Prostate gland (tissue), 2 donors: Measurements from ENCODE around the gene TTC22. TPM values are rescaled to one million over a fixed set of nuclear protein-coding genes. Genes with fewer than 3 reads are reported as not detected.

Source experiments
- DNase-seq: peaks from one replicate; pipeline ENCODE4 v3.0.0-alpha.2; 2019; ENCODE audit warnings: low spot score
- H3K27ac ChIP-seq, 2 donors: fragments of 200-600 bp; sonication (generic); 2 replicates each; pipeline ENCODE4 v1.5.1; 2017 to 2019
- H3K27me3 ChIP-seq: fragments of 200-600 bp; sonication (generic); replicated peaks from 2 replicates; pipeline ENCODE4 v1.5.1; 2019; ENCODE audit not compliant: insufficient read depth
- H3K36me3 ChIP-seq, 2 donors: fragments of 200-600 bp; sonication (generic); 1 replicate in 1 of 2; 2 replicates in 1 of 2; pipeline versions ENCODE4 v1.5.1 to v1.8.1; 2017 to 2019
- H3K4me1 ChIP-seq: fragments of 200-600 bp; sonication (generic); replicated peaks from 2 replicates; pipeline ENCODE4 v1.5.1; 2019
- H3K4me3 ChIP-seq, 2 donors: fragments of 200-600 bp; sonication (generic); 2 replicates each; pipeline ENCODE4 v1.5.1; 2017 to 2019
- H3K9me3 ChIP-seq: fragments of 200-600 bp; sonication (generic); 2 replicates; pipeline ENCODE4 v1.5.1; 2017
- POLR2A ChIP-seq: fragments of 450-650 bp; IDR thresholded peaks from one replicate; pipeline ENCODE4 v1.6.1; 2016; ENCODE audit warnings: antibody characterized with exemption, mild to moderate bottlenecking
- POLR2AphosphoS5 ChIP-seq: sonication (generic); formaldehyde crosslinking; IDR thresholded peaks from one replicate; pipeline ENCODE4 v1.6.1; 2017; ENCODE audit warnings: antibody characterized with exemption
- WGBS: methylation state at CpG from one replicate; pipeline ENCODE4 v1.1.5; 2018; 5-methylcytosine and 5-hydroxymethylcytosine counted together
- intact Hi-C: fragments of 100-400 bp; cut with DNase I; formaldehyde crosslinking; loops from one replicate; pipeline ENCODE4 v1.14.2; 2022
- total RNA-seq, 2 donors: library from RNA; depleted of rRNA; stranded (reverse); fragments of >200 nt; gene quantifications; one replicate each; pipeline ENCODE4 v1.1.0, GENCODE V29; 2016
- TF ChIP-seq, protein P1 (sequence below), 4 experiments: fragments of 200-600 bp in 2 of 4; fragments of 450-650 bp in 2 of 4; sonication (generic) in 2 of 4; IDR thresholded peaks; 1 replicate in 3 of 4; 2 replicates in 1 of 4; pipeline ENCODE4 v1.5.1; 2016 to 2019; ENCODE audit warnings: antibody characterized with exemption in 4 of 4, mild to moderate bottlenecking in 2 of 4, moderate library complexity in 2 of 4

TTC22 gene
- total RNA-seq, 2 donors from 2014 or later, result 18.0 to 30.4 TPM

DNA sequence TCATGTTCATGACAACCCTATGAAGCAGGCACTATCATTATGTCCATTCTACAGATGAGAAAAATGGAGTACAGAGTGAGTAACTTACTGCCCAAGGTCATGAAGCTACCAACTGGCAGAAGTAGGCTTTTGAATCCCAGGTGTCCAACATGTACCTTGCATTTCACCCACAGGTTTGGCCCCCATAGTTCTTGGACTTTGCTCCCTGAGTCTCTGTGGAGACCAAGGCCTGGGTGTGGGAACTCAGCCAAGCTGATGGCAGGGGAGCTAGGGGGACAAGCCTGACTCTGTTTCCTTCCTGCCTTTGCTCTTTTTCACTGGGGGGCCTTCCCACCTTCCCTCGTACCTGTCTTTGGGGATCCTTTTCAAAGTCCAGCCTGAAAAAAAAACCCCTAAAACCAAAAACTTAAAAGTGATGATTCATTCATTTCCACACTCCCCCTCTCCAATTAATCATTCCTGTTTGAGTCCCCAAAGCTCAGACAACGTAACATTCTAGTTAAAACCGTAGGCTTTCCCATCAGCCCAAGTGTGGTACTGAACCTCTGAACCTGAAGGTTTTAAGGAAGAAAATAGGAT, 8.5 kb upstream of the TTC22 start:
- H3K4me3 ChIP-seq, result no peak overlapping the region
- no peak overlapping the region for H3K27ac ChIP-seq
- H3K27me3 ChIP-seq, result no peaks in the 10 kb centered on the region
- H3K36me3 ChIP-seq, result no peaks in the 10 kb centered on the region
- H3K9me3 ChIP-seq, result no peaks in the 10 kb centered on the region
- H3K4me1 ChIP-seq, result no peaks in the 10 kb centered on the region
- DNase-seq, result no peak
- 64% methylated on average over 3 of the region's 3 CpGs for WGBS
- TF ChIP-seq, protein P1, sequence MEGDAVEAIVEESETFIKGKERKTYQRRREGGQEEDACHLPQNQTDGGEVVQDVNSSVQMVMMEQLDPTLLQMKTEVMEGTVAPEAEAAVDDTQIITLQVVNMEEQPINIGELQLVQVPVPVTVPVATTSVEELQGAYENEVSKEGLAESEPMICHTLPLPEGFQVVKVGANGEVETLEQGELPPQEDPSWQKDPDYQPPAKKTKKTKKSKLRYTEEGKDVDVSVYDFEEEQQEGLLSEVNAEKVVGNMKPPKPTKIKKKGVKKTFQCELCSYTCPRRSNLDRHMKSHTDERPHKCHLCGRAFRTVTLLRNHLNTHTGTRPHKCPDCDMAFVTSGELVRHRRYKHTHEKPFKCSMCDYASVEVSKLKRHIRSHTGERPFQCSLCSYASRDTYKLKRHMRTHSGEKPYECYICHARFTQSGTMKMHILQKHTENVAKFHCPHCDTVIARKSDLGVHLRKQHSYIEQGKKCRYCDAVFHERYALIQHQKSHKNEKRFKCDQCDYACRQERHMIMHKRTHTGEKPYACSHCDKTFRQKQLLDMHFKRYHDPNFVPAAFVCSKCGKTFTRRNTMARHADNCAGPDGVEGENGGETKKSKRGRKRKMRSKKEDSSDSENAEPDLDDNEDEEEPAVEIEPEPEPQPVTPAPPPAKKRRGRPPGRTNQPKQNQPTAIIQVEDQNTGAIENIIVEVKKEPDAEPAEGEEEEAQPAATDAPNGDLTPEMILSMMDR (IDR thresholded peaks at IDR 0.05), result no peak
- no peak for TF ChIP-seq POLR2A
- no peak for TF ChIP-seq POLR2AphosphoS5
- intact Hi-C loops, result loop anchor here (5.0 to 10.0 kb wide), 2 partner anchors 312 to 945 kb away; no protein-coding TSS in a partner anchor

DNA sequence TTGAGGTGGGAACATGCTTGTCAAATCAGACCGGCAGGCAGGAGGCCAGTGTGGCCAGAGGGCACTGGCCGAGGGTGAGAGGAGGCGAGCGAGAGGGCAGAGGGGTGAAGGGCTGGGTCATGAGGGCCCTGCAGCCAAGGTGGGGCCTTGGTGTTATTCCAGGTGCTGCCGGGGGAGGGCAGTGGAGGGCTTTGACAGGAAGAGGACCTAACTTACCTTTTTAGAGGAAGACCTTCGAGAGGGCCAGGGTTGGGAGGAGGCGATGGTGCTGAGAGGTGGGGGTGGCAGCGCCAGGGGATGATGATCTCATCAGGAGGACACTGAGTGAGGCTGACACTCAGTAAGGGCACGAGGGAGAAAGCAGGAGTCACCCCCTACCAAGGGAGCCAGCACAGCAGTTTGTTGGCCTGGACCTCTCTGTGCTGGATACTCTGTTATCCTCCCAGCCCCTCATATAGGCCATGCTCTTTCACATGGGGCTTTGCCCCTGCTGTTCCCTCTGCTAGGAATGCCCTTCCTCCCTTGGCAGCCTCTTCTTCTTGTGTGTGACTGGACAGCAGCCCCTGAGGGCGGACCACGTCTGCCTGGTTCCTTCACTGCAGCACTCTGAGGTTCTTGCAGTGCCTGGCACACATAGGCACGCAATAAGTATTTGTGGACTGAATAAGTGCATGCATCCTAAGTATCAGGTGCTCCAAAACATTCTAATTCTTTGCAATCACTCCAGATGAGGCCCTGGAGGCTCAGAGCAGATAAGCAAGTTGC, 7.5 kb upstream of the TTC22 start:
- WGBS, result 86% methylated on average over 10 of the region's 12 CpGs
- Histone ChIP-seq H3K4me3 (no peak overlapping the region), H3K27me3 (no peaks in the 10 kb centered on the region), H3K9me3 (no peaks in the 10 kb centered on the region), H3K4me1 (no peaks in the 10 kb centered on the region), H3K27ac (no peak overlapping the region), H3K36me3 (no peaks in the 10 kb centered on the region)
- TF ChIP-seq, protein P1 (IDR thresholded peaks at IDR 0.05), result no peak
- TF ChIP-seq POLR2AphosphoS5 (no peak), POLR2A (no peak)
- intact Hi-C loops, result loop anchor here (5.0 kb wide), 1 partner anchor 311 kb away; no protein-coding TSS in a partner anchor
- DNase-seq, result no peak

DNA sequence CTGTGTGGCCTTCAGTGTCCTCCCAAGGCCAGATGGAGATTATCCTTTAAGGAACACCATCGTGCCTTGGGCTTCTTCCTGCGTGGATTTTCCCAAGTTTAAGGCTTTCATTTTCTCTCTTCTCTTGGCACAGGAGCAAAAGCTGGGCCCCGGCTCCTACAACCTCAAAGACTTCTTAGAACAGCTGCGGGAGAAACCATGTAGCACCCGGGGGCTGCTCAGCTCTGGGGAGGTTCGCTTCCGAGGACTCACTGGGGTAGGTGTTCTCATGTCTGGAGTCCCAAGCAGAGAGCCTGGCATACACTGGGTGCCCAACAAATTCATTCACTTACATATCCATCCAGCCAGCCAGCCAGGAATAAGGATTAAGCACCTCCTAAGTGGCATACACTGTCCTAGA, 6.6 kb upstream of the TTC22 start:
- Histone ChIP-seq H3K27ac (no peak overlapping the region), H3K36me3 (no peaks in the 10 kb centered on the region), H3K4me3 (no peak overlapping the region), H3K4me1 (no peaks in the 10 kb centered on the region), H3K27me3 (no peaks in the 10 kb centered on the region), H3K9me3 (no peaks in the 10 kb centered on the region)
- intact Hi-C loops, result loop anchor here (5.0 kb wide), 1 partner anchor 310 kb away; no protein-coding TSS in a partner anchor
- no peak for TF ChIP-seq POLR2A
- no peak for TF ChIP-seq POLR2AphosphoS5
- TF ChIP-seq, protein P1 (IDR thresholded peaks at IDR 0.05), result no peak
- WGBS, result 92% methylated on average over 6 of the region's 7 CpGs
- DNase-seq, result no peak

DNA sequence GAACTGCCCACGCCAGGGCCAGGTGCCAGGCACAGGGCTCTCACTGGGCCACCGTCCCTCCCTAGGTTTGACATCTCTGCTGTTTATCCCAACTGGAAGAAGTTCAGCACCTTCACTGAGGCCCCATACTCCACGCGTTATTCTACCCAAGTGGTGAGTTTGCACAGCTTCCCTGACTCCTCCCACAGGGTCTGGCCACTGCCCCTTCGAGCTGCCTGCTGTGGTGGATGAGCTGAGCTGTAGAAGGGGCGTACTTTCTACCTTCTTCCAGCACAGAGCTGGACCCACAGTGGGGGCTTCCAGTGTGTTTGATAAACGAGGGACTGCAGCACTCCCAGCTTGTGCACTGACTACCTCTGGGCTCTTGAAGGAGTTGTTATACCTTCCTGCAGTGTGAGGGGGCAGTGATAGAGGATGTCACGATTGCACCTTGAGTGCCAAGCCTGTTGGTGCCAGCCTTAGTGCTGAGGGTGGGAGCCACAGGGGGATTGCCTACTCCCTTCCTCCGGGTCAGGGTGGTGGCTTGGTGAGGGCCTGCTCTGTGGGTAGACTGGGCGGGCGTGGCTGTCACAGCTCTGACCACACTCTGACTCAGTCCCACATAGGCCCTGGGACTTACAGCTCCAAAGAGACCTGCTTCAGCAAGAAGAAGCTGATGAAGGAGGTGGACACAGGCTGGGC, 5.9 kb upstream of the TTC22 start:
- no peaks in the 10 kb centered on the region for H3K4me1 ChIP-seq
- intact Hi-C loops, result loop anchor here (5.0 kb wide), 1 partner anchor 310 kb away; no protein-coding TSS in a partner anchor
- no peak overlapping the region for H3K4me3 ChIP-seq
- TF ChIP-seq, protein P1 (IDR thresholded peaks at IDR 0.05), result no peak
- no peak for TF ChIP-seq POLR2A
- no peak for TF ChIP-seq POLR2AphosphoS5
- DNase-seq, result no peak
- H3K27ac ChIP-seq, result no peak overlapping the region
- H3K9me3 ChIP-seq, result no peaks in the 10 kb centered on the region
- 77% methylated on average over 10 of the region's 11 CpGs for WGBS
- H3K27me3 ChIP-seq, result no peaks in the 10 kb centered on the region
- no peaks in the 10 kb centered on the region for H3K36me3 ChIP-seq
